CD14-positive monocyte (primary cell): ENCODE data around the gene MAPK14. TPM values are rescaled to one million over a fixed set of nuclear protein-coding genes. Genes with fewer than 3 reads are reported as not detected.
A peak's percentile ranks its signal among the peaks of the same experiment; 100 is the strongest.

ENCODE experiments used
- DNase-seq, 3 donors: peaks; one replicate each; pipeline ENCODE4 v3.0.0-alpha.2; 2011 to 2022
- H2AFZ ChIP-seq: 2 replicates; pipeline ENCODE4 v1.6.0; 2012; ENCODE audit warnings: mild to moderate bottlenecking, low read depth, low read length, inconsistent platforms; ENCODE audit not compliant: insufficient read depth, poor library complexity, severe bottlenecking
- H3K27ac ChIP-seq, 2 donors: 1 replicate in 1 of 2; 2 replicates in 1 of 2; pipeline ENCODE4 v1.5.1; 2012 to 2013; ENCODE audit warnings: low read length in 2 of 2, control low read depth in 1 of 2, inconsistent platforms in 1 of 2, low read depth in 1 of 2, mild to moderate bottlenecking in 1 of 2
- H3K27me3 ChIP-seq, 2 donors: one replicate each; pipeline versions ENCODE4 v1.6.0 to v1.6.1; 2011 to 2013; ENCODE audit warnings: low read length in 2 of 2; ENCODE audit not compliant: control insufficient read depth in 2 of 2, insufficient read depth in 2 of 2
- H3K36me3 ChIP-seq, 2 donors: replicated peaks in 1 of 2; 1 replicate in 1 of 2; 2 replicates in 1 of 2; pipeline versions ENCODE4 v1.5.1 to v1.6.1; 2012 to 2013; ENCODE audit warnings: low read length in 2 of 2, control low read depth in 1 of 2, inconsistent platforms in 1 of 2, mild to moderate bottlenecking in 1 of 2; ENCODE audit not compliant: insufficient read depth in 2 of 2, control insufficient read depth in 1 of 2
- H3K4me1 ChIP-seq, 2 donors: 1 replicate in 1 of 2; 2 replicates in 1 of 2; pipeline versions ENCODE4 v1.5.1 to v1.6.1; 2012 to 2013; ENCODE audit warnings: low read length in 2 of 2, control low read depth in 1 of 2, inconsistent platforms in 1 of 2, mild to moderate bottlenecking in 1 of 2, moderate library complexity in 1 of 2; ENCODE audit not compliant: insufficient read depth in 2 of 2, control insufficient read depth in 1 of 2
- H3K4me2 ChIP-seq: replicated peaks from 2 replicates; pipeline ENCODE3; 2012; ENCODE audit warnings: low read length, moderate library complexity, mild to moderate bottlenecking; ENCODE audit not compliant: poor library complexity, severe bottlenecking; ENCODE audit errors: extremely low read depth
- H3K4me3 ChIP-seq, 3 experiments: fragments of 200-600 bp in 1 of 3; sonication (generic) in 1 of 3; replicated peaks in 1 of 3; 1 replicate in 2 of 3; 2 replicates in 1 of 3; pipeline ENCODE4 v1.5.1; 2011 to 2013; ENCODE audit warnings: low read length in 3 of 3, mild to moderate bottlenecking in 3 of 3, control low read depth in 2 of 3, low read depth in 2 of 3, inconsistent platforms in 1 of 3, moderate library complexity in 1 of 3
- H3K79me2 ChIP-seq: 2 replicates; pipeline ENCODE4 v1.6.0; 2012; ENCODE audit warnings: mild to moderate bottlenecking, control low read depth, inconsistent platforms, low read length, moderate library complexity; ENCODE audit not compliant: insufficient read depth
- H3K9ac ChIP-seq: 2 replicates; pipeline ENCODE4 v1.6.0; 2017; ENCODE audit warnings: low read length, mild to moderate bottlenecking; ENCODE audit not compliant: insufficient read depth, poor library complexity, severe bottlenecking
- H3K9me3 ChIP-seq, 2 donors: replicated peaks in 1 of 2; 1 replicate in 1 of 2; 2 replicates in 1 of 2; pipeline versions ENCODE4 v1.5.1 to v1.6.1; 2012 to 2013; ENCODE audit warnings: low read length in 2 of 2, control low read depth in 1 of 2; ENCODE audit not compliant: control insufficient read depth in 1 of 2, insufficient read depth in 1 of 2
- H4K20me1 ChIP-seq: 2 replicates; pipeline ENCODE4 v1.6.0; 2012; ENCODE audit warnings: mild to moderate bottlenecking, low read length, control low read depth, moderate library complexity; ENCODE audit not compliant: insufficient read depth
- H3K27ac Mint-ChIP-seq, 7 donors: one replicate each; pipeline ENCODE4 v1.8.0; 2020; ENCODE audit warnings: mild to moderate bottlenecking in 7 of 7, mixed read lengths in 7 of 7, moderate library complexity in 6 of 7, inconsistent platforms in 2 of 7
- H3K27me3 Mint-ChIP-seq, 3 donors: one replicate each; pipeline ENCODE4 v1.8.0; 2021 to 2022; ENCODE audit warnings: low read depth in 3 of 3, mild to moderate bottlenecking in 3 of 3, mixed read lengths in 3 of 3, moderate library complexity in 3 of 3, inconsistent platforms in 1 of 3
- H3K36me3 Mint-ChIP-seq, 2 donors: one replicate each; pipeline ENCODE4 v1.8.0; 2020; ENCODE audit warnings: mixed read lengths in 2 of 2, inconsistent platforms in 1 of 2, mild to moderate bottlenecking in 1 of 2
- H3K4me1 Mint-ChIP-seq: one replicate; pipeline ENCODE4 v1.8.0; 2020; ENCODE audit warnings: mild to moderate bottlenecking, mixed read lengths
- H3K4me3 Mint-ChIP-seq, 2 donors: one replicate each; pipeline ENCODE4 v1.8.0; 2020; ENCODE audit warnings: mild to moderate bottlenecking in 2 of 2, mixed read lengths in 2 of 2, moderate library complexity in 1 of 2
- H3K9me3 Mint-ChIP-seq, 7 donors: one replicate each; pipeline ENCODE4 v1.8.0; 2020 to 2022; ENCODE audit warnings: mixed read lengths in 7 of 7, mild to moderate bottlenecking in 6 of 7, moderate library complexity in 6 of 7, inconsistent platforms in 2 of 7
- WGBS: methylation state at CpG from one replicate; pipeline ENCODE4 v1.1.5; 2013; ENCODE audit warnings: missing lambda C conversion rate; ENCODE audit not compliant: insufficient coverage; 5-methylcytosine and 5-hydroxymethylcytosine counted together
- intact Hi-C, 2 donors: fragments of 100-400 bp; cut with micrococcal nuclease; formaldehyde crosslinking; loops; one replicate each; pipeline versions ENCODE4 v1.15.0 to v1.15.1; 2023
- polyA plus RNA-seq, 3 donors: library from polyadenylated mRNA; depleted of rRNA in 1 of 3; unstranded in 2 of 3; stranded (reverse) in 1 of 3; fragments of 300-500 nt in 2 of 3; fragments of >200 nt in 1 of 3; fragmentation: Illumina TruSeq in 2 of 3; gene quantifications; 1 replicate in 2 of 3; 2 replicates in 1 of 3; pipeline ENCODE4 v1.2.3, GENCODE V29; 2012 to 2021
- TF ChIP-seq, protein P1 (sequence below): fragments of 200-600 bp; IDR thresholded peaks from one replicate; pipeline ENCODE4 v1.8.0; 2022; ENCODE audit warnings: antibody characterized with exemption, mild to moderate bottlenecking

The MAPK14 gene
- polyA plus RNA-seq, 3 donors: 56.6 to 96.6 (median 83.7) TPM

DNA sequence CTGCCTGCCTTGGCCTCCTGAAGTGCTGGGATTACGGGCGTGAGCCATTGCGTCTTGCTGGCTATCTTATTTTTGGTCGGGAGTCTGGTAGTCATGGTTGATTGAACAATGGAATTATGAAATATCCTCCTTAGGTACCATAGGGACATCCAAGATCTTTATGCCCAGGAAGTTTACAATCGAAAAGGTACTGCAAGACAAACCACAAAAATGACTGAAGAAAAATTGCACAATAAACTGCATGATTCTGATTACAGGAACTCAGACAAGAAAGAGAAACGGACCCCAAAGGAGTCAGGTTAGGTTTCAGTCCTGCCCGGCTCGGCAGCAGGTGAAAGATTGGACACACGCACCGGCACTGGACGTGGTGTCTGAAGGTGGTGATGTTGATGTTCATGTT, 8.4 kb upstream of the MAPK14 start:
- Mint-ChIP-seq H3K9me3 (peaks cover 0 to 3% (median 0%) of the 10 kb centered on the region in 7 donors), H3K4me1 (peaks cover 62% of the 10 kb centered on the region), H3K36me3 (peaks cover 0 to 6% of the 10 kb centered on the region in 2 donors), H3K27ac (peak overlapping the region; percentile 84 to 95 (median 91)), H3K27me3 (peaks cover 0 to 3% (median 3%) of the 10 kb centered on the region in 3 donors), H3K4me3 (peak overlapping the region in 1 of 2 donors; percentile 52)
- no peaks in the 10 kb centered on the region for H3K9me3 ChIP-seq
- peak overlapping the region in 1 of 3 experiments; percentile 43 for H3K4me3 ChIP-seq
- peaks cover 45 to 58% of the 10 kb centered on the region in 2 donors for H3K4me1 ChIP-seq
- DNase-seq: peak; percentile 23 to 75 (median 55)
- H2AFZ ChIP-seq: peak overlapping the region; percentile 2
- peaks cover 41% of the 10 kb centered on the region for H3K79me2 ChIP-seq
- H3K36me3 ChIP-seq: no peaks in the 10 kb centered on the region
- peak overlapping the region; percentile 51 for H3K4me2 ChIP-seq
- intact Hi-C loops: loop anchor here in 1 of 2 donors (10.0 kb wide), 1 partner anchor 94 kb away; the partner anchor contains the start of gene SRPK1
- H3K27me3 ChIP-seq: no peaks in the 10 kb centered on the region
- 0% methylated on average over 4 of the region's 11 CpGs for WGBS
- no peaks in the 10 kb centered on the region for H4K20me1 ChIP-seq
- H3K27ac ChIP-seq: peak overlapping the region; percentile 73 to 75
- TF ChIP-seq, protein P1, sequence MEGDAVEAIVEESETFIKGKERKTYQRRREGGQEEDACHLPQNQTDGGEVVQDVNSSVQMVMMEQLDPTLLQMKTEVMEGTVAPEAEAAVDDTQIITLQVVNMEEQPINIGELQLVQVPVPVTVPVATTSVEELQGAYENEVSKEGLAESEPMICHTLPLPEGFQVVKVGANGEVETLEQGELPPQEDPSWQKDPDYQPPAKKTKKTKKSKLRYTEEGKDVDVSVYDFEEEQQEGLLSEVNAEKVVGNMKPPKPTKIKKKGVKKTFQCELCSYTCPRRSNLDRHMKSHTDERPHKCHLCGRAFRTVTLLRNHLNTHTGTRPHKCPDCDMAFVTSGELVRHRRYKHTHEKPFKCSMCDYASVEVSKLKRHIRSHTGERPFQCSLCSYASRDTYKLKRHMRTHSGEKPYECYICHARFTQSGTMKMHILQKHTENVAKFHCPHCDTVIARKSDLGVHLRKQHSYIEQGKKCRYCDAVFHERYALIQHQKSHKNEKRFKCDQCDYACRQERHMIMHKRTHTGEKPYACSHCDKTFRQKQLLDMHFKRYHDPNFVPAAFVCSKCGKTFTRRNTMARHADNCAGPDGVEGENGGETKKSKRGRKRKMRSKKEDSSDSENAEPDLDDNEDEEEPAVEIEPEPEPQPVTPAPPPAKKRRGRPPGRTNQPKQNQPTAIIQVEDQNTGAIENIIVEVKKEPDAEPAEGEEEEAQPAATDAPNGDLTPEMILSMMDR: no peak
- no peak overlapping the region for H3K9ac ChIP-seq

DNA sequence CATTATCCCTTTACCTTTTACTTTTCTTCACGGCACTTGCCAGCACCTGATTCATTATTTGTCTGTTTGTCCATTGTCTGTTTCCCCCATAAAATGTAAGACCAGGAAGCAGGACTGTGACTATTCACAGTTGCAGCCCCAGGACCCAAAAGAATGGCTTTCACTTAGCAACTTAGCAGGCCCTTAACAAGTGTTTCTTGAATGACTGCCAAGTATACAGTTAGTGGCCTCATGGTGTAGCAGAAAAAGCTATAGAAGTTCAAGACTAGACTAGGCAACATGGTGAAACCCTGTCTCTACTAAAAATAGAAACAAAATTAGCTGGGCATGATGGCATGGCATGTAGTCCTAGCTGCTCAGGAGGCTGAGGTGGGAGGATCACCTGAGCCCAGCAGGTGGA, 7.5 kb upstream of the MAPK14 start:
- Mint-ChIP-seq H3K27me3 (peaks cover 0 to 3% (median 3%) of the 10 kb centered on the region in 3 donors), H3K4me1 (peaks cover 61% of the 10 kb centered on the region), H3K9me3 (peaks cover 0 to 3% (median 0%) of the 10 kb centered on the region in 7 donors), H3K36me3 (peaks cover 0 to 6% of the 10 kb centered on the region in 2 donors), H3K4me3 (no peak overlapping the region), H3K27ac (peak overlapping the region in 6 of 7 donors; percentile 15 to 95 (median 81))
- Histone ChIP-seq H3K9ac (no peak overlapping the region), H3K4me1 (peaks cover 45 to 58% of the 10 kb centered on the region in 2 donors), H3K27me3 (no peaks in the 10 kb centered on the region), H4K20me1 (no peaks in the 10 kb centered on the region), H3K27ac (peak overlapping the region in 1 of 2 donors; percentile 75), H3K4me2 (no peak overlapping the region), H3K79me2 (peaks cover 50% of the 10 kb centered on the region), H3K4me3 (no peak overlapping the region), H3K36me3 (no peaks in the 10 kb centered on the region), H2AFZ (no peak overlapping the region), H3K9me3 (no peaks in the 10 kb centered on the region)
- intact Hi-C loops: loop anchor here in 1 of 2 donors (10.0 kb wide), 1 partner anchor 275 kb away; no protein-coding TSS in a partner anchor
- TF ChIP-seq, protein P1: no peak
- DNase-seq: no peak
- 57% methylated on average over 1 of the region's 1 CpG for WGBS
